ENCODE results near the gene CLEC4D. TPM values are rescaled to one million over a fixed set of nuclear protein-coding genes. Genes with fewer than 3 reads are reported as not detected.
"Not testable (repeated sequence)": the region's sequence is repeated elsewhere in the genome, so short reads cannot be mapped to it uniquely, and the experiment has no call there.

CLEC4D gene
- total RNA-seq, 1 experiment from 2014 or later, result 0.42 TPM

DNA sequence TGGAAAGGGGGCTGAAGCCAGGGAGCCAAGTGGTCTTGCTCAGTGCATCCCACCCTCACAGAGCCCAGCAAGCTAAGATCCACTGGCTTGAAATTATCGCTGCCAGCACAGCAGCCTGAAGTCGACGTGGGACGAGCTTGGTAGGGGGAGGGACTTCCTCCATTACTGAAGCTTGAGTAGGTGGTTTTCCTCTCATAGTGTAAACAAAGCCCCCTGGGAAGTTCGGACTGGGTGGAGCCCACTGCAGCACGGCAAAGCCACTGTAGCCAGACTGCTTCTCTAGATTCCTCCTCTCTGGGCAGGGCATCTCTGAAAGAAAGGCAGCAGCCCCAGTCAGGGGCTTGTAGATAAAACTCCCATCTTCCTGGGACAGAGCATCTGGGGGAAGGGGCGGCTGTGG, 17.2 kb upstream of the CLEC4D start:
- not testable (repeated sequence) for H3K56ac ChIP-seq (ENCODE audit: insufficient read length, low read depth, low read length); H3T11ph ChIP-seq (ENCODE audit: low read length); H3K79me2 ChIP-seq (ENCODE audit: insufficient read depth, low read length); H3K79me1 ChIP-seq (ENCODE audit: insufficient read depth, low read depth, low read length, poor library complexity, severe bottlenecking); H3K27me3 ChIP-seq (ENCODE audit: insufficient read depth, low read length); H3K23me2 ChIP-seq (ENCODE audit: insufficient read length, low read depth, low read length, poor library complexity, severe bottlenecking); H4K91ac ChIP-seq (ENCODE audit: insufficient read length, low read depth, low read length); H2BK120ac ChIP-seq (ENCODE audit: low read depth, low read length, poor library complexity, severe bottlenecking); H3K18ac ChIP-seq (ENCODE audit: insufficient read length, low read depth, low read length); H3K36me3 Mint-ChIP-seq (ENCODE audit: insufficient read depth in 1 of 3, low read depth in 3 of 3); H2BK20ac ChIP-seq (ENCODE audit: low read depth, low read length, poor library complexity, severe bottlenecking); H4K20me1 ChIP-seq (ENCODE audit: control insufficient read depth, insufficient read depth, insufficient read length); H3K23ac ChIP-seq (ENCODE audit: insufficient read length, low read depth, low read length); H4K5ac ChIP-seq (ENCODE audit: insufficient read length, low read depth, low read length); H4K8ac ChIP-seq (replicated peaks; ENCODE audit: insufficient read length, low read depth, low read length); H3K27me3 Mint-ChIP-seq (ENCODE audit: low read depth); H3K9ac ChIP-seq (ENCODE audit: extremely low read depth, insufficient read length, low read length); H3K27ac ChIP-seq (ENCODE audit: insufficient read length, low read depth, low read length); H2BK15ac ChIP-seq (ENCODE audit: low read depth, low read length); H3K9me3 Mint-ChIP-seq; H3K14ac ChIP-seq (ENCODE audit: insufficient read depth, low read length); DNase-seq; H2AK5ac ChIP-seq (ENCODE audit: insufficient read length, low read length); H3K4ac ChIP-seq (ENCODE audit: low read depth, low read length); H3K4me3 Mint-ChIP-seq; H2AFZ ChIP-seq (ENCODE audit: low read length); H3K4me2 ChIP-seq (ENCODE audit: insufficient read depth, insufficient read length, low read length); H3K9me3 ChIP-seq (ENCODE audit: control insufficient read depth, low read depth, low read length); H3K4me1 ChIP-seq (ENCODE audit: insufficient read depth, low read length); H2BK12ac ChIP-seq (ENCODE audit: insufficient read length, low read depth, low read length); H2BK5ac ChIP-seq (ENCODE audit: insufficient read length, low read length)
- Mint-ChIP-seq H3K4me1 (peaks cover 15 to 34% of the 10 kb centered on the region in 2 experiments), H3K27ac (peak overlapping the region in 2 of 3 experiments; percentile 12 to 71; a peak in 2 of 7 replicates)
- no CpG with 5 or more reads among the region's 7 CpGs for WGBS (ENCODE audit: extremely low coverage, insufficient read length, low lambda C conversion rate)
